Activated CD4-positive, alpha-beta T cell treated with anti-CD3 and anti-CD28 coated beads, Interleukin-2, Interleukin-4, amounts not matched to agents 100 ng/mL and 50 ng/mL, durations not matched to agents 16 hours and 8 hours (primary cell): ENCODE data around the gene MAP3K6.

Experiments used
- DNase-seq: peaks from one replicate; pipeline ENCODE4 v3.0.0-alpha.2; 2020; ENCODE audit warnings: low spot score

The MAP3K6 gene

DNA sequence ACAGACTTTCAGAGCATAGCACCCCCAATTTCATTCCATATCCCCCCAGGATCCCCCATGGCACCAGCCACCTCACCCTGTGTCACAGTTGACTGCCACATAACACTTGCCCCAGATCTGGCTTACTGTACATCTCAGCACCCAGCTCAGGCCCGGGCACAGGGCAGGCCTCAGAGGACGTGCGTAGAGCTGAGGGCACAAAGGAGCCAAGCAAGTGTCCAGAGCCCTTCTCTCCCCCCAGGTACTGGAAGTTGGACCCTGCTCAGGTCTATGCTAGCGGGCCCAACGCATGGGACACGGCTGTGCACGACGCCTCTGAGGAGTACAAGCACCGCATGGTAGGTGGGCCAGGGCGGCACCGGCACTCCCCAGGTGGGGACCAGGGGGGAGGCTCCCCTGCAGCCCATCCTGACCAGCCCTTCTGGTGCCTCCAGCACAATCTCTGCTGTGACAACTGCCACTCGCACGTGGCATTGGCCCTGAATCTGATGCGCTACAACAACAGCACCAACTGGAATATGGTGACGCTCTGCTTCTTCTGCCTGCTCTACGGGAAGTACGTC, 33.0 kb downstream of the MAP3K6 start:
- no peak for DNase-seq

DNA sequence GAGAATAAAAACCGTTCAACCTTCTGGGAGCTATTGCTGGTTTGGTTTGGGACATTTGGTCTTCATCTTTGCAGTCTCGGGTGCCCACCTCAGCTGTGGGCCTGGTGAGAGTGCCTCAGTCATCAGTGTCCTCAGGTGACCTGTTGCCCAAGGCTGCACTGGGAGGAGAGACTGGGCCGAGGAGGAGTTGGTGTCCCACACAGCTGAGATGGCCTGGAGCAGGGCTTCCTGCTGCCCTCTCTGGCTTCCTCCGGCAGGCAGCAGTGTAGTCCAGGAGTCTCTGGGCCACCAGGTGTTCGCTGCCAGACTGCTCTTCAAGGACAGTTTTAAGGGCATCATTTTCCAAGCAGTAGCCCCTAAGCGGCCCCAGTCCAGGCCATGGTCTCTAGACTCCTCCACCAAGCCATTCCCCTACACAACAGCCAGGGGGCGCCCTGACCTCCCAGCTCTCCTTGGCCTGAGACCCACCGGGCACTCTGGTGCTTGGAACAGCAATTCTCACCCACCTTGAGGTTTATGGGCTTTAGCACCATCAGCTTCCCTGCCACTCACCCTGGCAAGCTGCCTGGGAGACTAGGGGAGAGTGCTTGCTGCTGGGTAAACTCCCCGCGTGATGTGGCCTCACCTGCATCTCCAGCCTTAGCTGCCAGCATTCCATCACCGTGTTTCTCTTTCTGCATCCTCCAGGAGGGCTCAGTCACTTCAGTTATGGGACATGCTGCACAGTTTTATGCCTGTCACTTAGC, 34.1 kb downstream of the MAP3K6 start:
- DNase-seq, result peak; percentile 45

DNA sequence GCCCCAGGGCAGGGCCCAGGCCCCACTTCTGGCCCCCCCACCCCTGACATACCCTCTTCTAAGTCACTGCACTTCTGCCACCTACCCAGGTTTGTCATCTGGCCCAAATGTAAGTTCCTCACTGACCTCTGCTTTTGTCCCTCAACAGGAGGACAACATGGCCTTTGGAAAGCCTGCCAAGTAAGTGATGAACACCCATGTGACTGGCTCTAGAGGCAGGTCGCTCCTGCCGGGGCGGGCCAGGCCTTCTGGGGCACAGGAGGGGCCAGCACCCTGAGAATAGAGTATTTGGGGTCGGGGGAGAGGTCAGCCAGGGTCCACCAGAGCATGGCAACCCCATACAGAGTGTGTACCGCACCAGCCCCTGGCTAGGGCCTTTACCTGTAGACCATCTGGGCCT, 34.8 kb downstream of the MAP3K6 start:
- DNase-seq, result no peak

DNA sequence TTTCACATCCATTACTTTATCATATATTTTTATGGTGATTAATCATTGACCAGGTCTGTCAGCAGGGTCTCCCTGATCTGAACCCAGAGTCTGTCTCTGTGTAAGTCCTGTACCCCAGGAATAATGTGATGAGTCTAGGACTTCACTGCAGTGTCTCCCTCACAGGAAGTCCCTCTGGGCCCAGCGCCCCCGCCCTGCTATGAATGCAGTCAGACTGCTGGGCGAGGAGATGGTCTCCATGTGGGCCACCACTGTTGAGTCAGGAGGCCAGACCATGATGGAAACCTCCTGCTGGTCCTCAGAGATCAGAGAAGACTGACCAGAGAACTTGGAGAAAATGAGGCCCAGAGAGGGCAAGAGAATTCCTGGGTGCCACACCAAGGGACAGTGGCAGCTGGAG, 35.3 kb downstream of the MAP3K6 start:
- DNase-seq, result no peak

DNA sequence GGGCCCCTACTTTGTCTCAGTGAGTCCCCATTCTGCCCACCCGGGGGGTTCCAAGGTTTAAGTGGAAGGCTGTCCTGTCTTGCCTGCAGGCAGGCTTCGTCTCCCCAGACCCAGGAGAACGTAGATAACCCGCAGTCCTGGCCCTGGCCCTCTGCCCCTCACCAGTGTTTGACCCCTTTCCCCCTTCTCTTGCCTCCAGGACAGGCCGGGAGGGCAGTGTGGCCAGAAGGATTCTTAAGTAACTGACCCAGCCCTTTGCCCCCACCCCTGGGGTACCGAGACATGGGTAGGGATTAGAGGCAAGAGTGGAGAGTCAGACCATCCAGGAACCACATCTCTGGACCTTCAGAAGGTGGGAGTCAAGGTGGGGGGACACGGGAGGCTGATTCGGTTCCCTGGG, 36.0 kb downstream of the MAP3K6 start:
- DNase-seq, result no peak

DNA sequence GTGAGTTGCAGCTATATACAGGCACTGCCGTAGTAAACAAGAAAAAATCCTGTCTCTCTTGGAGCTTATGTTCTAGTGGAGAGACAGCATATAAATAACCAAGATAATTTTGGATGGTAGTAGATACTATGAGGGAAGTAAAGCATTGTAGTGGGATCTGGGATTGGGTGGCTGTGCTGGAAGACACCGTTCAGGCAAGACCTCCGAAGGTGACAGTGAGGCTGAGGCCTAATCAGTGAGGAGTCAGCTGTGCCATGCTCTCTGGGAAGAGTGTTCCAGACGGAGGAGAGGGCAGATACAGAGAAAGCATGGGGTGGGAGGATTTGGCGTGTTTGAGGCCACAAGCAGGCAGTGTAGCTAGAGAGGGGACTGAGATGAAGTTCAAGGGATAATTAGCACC, 38.8 kb downstream of the MAP3K6 start:
- DNase-seq, result no peak

DNA sequence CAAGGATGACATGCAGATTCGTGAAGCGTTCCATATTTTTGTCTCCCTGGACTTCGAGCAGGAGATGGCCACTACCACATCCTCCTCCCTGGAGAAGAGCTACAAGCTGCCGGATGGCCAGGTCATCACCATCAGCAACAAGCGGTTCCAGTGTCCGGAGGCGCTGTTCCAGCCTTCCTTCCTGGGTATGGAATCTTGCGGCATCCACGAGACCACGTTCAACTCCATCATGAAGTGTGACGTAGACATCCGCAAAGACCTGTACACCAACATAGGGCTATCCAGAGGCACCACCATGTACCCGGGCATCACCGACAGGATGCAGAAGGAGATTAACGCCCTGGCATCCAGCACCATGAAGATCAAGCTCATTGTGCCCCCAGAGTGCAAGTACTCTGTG, 41.5 kb downstream of the MAP3K6 start:
- DNase-seq, result no peak

DNA sequence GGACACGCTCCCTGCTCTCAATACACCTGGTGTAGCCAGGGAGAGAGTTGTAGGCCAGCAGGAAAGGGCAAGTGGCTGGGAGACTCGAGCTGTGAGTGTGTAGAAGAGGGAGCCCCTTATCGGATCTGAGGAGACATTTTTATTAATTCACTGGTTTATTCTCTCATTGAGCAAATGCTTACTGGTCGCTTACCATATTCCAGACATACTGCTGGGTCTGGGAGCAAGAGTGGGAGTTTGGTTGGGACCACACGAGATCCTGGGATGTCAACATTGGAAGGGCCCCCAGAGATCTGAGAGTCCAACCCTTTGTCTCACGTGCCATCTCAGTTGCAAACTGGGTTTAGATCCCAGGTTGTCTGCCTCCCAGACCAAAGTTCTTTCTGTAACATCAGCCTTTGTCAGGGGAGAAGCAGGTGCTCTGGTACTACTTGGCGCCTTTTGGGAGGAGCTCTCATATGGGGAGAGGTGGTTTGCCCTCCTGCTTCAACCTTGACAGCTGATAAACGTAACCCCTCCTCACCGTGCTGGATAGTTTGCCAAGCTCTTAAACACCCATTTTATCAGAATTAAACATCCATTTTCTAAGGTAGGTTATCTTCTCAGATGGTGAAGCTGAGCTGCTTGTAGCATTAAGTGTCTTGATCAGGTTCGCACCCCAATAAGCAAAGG, 44.1 kb downstream of the MAP3K6 start:
- DNase-seq, result no peak

DNA sequence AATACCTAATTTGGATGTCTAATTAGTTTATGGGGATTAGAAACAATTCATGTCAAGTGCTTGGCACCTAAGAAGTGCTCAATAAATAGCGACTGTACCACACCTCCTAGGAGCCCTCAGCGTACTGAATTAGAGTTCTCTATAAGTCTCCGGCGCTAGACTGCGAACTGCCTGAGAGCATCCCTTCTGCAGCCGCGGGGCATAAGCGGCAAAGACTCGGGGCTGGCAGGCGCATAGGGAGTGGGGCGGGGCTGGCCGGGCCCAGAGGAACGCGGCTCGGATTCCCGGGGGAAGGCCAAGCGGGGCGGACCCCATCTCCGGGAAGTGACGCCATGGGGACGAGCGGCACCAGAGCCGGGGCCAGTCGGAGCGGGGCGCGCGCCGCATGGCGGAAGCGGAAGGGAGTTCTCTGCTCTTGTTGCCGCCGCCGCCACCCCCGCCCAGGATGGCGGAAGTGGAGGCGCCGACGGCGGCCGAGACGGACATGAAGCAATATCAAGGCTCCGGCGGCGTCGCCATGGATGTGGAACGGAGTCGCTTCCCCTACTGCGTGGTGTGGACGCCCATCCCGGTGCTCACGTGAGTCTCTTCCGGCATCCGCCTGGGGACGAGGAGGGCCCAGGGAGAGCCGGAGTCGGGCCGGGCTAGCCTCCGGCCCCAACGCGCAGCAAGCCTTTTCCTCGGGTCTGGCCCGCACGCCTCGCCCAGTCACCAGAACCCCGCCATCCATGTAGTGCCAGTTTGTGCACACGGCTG, 44.8 kb downstream of the MAP3K6 start, which contains the start of gene TMEM222:
Gene TMEM222, plus strand, starts transcription at position 351 of the 756 bp plus-strand sequence. Its CDS starts 35 bp downstream, at position 386.
- DNase-seq, result peak; percentile 97

DNA sequence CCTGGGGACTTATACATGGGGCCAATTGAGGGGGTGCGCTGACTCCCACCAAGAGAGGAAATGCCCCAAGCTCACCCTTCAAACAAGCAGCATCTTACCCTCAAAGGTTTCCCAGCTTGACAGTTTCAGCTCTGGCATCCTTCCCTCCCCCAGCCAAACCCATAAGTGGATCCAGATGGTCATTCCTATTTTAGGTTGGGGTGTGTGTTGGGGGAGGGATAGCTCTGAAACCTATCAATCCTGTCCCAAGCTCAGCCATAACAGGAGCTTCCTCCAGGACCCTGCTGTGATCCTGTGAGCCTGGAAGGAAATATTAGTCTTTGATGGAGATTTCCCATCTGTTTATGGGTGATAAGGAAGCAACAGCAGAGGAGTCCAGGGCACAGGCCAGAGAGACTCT, 48.2 kb downstream of the MAP3K6 start:
- DNase-seq, result no peak

DNA sequence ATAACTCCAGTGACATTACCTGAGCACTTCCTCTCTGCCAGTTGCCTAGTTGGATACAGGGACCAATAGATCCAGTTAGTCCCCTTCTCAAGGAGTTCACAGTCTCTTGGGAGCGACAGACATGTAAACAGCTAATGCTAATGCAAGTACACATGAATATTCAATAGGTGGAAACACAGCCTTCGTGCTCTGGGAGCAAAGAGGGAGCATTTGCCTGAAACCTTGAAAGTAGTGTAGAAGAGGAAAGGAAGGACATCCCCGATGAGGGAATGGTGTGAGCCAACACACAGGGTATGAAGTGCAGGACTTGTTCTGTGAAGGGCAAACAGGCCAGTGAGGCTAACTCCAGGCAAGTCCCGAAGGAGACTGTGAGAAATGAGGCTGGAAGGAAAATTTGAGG, 48.6 kb downstream of the MAP3K6 start:
- DNase-seq, result no peak

DNA sequence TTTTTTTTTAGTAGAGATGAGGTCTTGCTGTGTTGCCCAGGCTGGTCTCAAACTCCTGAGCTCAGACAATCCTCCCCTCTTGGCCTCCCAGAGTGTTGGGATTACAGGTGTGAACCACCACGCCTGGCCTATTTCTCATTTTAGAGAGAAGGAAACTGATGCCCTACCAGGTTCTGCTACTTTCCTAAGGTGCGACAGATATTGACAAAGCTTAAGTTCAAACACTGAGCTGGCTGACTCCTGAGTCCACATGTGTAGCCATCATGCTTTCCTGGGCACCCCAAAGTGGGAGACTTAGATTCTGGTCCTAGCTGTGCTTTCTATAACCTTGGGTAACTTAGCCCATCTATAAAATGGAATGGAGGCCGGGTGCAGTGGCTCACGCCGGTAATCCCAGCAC, 49.9 kb downstream of the MAP3K6 start:
- DNase-seq, result no peak

DNA sequence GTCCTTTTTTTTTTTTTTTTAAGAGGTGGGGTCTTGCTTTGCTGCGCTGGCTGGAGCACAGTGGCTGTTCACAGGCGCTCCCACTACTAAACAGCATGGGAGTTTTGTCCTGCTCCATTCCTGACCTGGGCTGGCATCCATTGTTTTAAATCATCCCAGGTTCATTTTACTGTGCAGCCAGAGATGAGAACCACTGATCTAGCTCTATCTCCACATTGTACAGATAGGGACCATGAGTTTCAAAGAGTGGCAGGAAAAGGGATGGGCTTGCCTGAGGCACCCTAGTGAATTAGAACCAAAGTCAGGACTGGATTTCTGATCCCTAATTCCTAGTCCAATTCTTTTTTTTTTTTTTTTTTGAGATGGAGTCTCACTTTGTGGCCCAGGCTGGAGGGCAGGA, 52.0 kb downstream of the MAP3K6 start:
- no peak for DNase-seq

DNA sequence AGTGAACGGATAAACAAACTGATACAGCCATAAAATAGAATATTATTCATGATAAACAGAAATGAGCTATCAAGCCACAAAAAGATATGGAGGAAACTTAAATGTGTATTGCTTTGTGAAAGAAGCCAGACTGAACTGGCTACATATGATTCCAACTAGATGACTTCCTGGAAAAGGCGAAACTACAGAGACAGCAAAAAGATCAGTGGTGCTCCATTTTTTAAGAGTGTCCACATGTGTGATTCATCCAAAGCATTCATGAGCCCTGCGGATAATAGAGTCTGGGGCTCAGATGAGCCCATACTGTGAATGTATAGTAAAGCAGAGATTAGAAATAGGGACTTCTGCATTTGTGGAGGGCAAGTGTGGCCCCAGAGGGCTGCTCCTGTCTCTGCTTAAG, 52.6 kb downstream of the MAP3K6 start:
- DNase-seq, result no peak

DNA sequence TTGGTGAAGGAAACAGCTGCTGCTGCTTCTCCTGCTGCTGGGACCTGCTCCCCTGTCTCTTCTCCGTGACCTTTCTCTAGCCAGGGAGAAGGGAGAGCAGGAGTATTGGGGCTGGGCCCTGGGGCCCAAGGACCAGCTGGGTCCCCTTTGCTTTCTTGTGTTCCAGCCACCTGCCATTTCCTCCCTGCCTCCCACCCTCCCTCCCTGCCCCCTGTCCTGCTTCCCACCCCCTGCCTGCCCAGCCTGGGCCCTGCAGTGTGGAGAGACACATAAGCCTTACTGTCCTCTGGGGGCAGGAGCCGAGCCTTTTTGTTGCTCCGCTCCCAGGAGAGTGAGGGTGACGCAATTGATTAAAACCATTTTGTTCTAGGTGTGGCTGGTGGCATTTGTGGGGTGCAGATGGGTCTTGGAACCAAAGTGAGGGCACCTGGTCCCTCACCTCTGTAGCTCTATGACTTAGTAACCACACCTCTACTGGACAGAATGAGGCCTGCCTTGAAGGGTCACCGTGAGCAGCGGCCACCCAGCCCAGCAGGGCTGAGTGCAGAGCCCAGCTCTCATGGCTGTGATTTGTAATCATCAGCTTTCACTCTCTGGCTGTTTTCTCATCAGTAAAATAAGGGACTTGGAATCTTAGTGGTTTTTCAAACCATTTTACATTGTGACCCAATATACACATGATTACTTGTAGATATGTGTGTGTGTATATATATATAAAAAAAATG, 58.7 kb downstream of the MAP3K6 start:
- DNase-seq, result no peak

DNA sequence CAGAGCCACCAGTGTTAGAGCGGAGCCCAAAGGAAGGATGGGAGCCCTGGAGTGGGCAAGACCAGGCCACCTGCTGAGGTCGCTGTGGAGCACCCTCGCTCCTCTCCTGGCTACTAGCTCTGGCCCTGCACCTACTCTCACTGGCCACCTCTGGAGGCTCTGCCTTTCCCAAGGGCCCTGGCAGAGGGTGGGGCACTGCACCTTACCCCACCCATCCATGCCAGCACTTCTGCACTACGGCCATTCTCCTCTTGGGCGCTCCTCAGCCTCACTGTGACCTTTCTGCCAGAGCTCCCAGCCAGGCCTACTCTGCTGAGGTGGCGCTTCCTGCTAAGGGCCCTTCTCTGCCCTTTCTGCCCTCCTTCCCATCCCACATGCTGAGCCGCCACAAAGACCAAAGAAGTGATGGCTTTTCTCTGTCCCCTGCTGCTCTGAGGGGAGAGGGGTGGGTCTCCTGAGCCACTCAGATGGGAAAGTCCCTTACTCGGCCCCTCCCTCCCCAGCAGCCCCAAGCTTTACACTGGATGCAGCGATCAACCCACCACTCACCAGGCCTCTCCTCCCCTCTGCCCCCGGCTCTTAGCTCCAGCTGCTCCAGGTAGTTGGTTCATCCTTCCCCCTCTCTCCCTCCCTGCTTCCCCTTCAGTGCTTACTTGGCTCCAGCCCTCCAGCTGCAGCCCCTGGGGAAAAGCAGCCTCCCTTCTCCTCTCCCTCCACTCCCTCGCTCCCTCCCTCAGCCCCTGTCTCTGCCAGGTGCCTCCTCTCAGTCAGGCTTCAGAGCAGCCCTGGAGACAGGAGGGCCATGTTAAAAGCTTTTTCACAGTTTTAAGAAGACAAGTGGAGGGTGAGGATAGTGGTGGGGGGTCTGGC, 59.6 kb downstream of the MAP3K6 start:
- no peak for DNase-seq

DNA sequence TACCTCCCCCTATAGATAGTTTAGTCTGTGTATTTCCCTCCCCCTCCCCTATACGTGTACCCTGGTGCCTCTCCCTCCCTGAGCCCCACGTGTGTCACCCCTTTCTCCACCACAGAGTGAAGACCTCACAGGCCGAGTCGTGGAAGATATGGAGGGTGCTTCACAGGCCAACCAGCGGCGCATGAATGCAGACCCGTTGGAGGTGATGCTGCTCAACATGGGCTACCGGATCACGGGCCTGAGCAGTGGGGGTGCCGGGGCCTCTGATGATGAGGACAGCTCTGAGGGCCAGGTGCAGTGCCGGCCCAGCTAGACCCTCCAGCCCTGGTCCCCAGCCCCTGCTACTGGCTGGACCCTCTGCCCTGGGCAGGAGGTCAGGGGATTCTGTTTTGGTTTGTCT, 60.7 kb downstream of the MAP3K6 start:
- DNase-seq, result no peak
